ENCODE results near the gene DHX29. TPM values are rescaled to one million over a fixed set of nuclear protein-coding genes. Genes with fewer than 3 reads are reported as not detected.

Gene DHX29
- total RNA-seq, 1 experiment from 2014 or later: 27.6 TPM

GRCh38 chr5:55236800-55237199 lies 70.7 kb downstream of the DHX29 start:
- POLR2A ChIA-PET: no interaction called here
- Mint-ChIP-seq H3K4me3 (ENCODE audit: unreplicated experiment) (no peak overlapping the region), H3K4me1 (ENCODE audit: low read depth, unreplicated experiment) (no peaks in the 10 kb centered on the region), H3K27me3 (ENCODE audit: insufficient read depth, unreplicated experiment) (peaks cover 6% of the 10 kb centered on the region), H3K27ac (ENCODE audit: unreplicated experiment) (no peak overlapping the region), H3K9me3 (ENCODE audit: unreplicated experiment) (no peaks in the 10 kb centered on the region), H3K36me3 (ENCODE audit: insufficient read depth, unreplicated experiment) (peaks cover 7% of the 10 kb centered on the region)
- TF ChIP-seq, protein P1, sequence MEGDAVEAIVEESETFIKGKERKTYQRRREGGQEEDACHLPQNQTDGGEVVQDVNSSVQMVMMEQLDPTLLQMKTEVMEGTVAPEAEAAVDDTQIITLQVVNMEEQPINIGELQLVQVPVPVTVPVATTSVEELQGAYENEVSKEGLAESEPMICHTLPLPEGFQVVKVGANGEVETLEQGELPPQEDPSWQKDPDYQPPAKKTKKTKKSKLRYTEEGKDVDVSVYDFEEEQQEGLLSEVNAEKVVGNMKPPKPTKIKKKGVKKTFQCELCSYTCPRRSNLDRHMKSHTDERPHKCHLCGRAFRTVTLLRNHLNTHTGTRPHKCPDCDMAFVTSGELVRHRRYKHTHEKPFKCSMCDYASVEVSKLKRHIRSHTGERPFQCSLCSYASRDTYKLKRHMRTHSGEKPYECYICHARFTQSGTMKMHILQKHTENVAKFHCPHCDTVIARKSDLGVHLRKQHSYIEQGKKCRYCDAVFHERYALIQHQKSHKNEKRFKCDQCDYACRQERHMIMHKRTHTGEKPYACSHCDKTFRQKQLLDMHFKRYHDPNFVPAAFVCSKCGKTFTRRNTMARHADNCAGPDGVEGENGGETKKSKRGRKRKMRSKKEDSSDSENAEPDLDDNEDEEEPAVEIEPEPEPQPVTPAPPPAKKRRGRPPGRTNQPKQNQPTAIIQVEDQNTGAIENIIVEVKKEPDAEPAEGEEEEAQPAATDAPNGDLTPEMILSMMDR (IDR thresholded peaks at IDR 0.05; ENCODE audit: insufficient read depth in 1 of 2, low read depth in 1 of 2, low read length in 1 of 2, severe bottlenecking in 1 of 2, unreplicated experiment in 1 of 2): no peak
- DNase-seq: no peak
- Histone ChIP-seq H3K9me3 (no peaks in the 10 kb centered on the region), H3K27me3 (replicated peaks; ENCODE audit: control insufficient read depth, insufficient read depth, low read length) (peaks cover 2% of the 10 kb centered on the region; the same call in 1 of the 2 replicates), H3K4me1 (peaks cover 7% of the 10 kb centered on the region), H3K4me3 (ENCODE audit: low read depth, low read length) (no peak overlapping the region), H3K36me3 (ENCODE audit: control insufficient read depth, insufficient read depth, low read length) (no peaks in the 10 kb centered on the region)
- intact Hi-C loops (cut with micrococcal nuclease; ENCODE audit: unreplicated experiment): no loop called here
- CTCF ChIA-PET: no interaction called here
- no TSS peak for BruUV-seq (replicated peaks)

DNA sequence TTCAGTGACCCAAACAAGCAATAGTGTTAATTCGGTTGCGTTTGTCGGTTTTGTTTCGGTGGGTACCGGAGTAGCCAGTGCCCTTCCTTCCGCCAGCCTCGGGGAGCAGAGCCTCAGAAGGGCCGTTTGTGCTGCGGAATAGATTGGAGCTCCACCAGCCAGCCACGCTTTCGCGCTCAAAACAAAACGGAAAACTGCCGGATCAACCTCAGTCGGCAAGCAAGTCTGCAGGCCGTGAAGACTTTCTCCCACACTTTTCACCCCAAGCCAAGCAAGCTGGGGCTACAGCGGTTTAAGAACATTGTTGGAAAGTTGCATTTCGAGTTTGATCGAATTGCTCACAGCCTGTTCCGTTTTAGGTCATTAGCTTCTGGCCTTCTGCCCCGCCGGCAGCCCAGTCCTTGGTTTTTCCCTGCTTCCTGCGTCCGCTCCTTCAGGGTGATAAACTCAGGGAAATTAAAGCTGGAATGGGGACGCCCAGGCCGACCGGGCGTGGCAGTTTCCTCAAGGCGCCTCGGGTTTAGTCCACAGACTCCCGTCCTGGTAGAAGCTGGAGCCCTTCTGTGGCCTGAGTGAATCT lies 73.3 kb downstream of the DHX29 start:
- Histone ChIP-seq H3K4me1 (peaks cover 7% of the 10 kb centered on the region), H3K36me3 (ENCODE audit: control insufficient read depth, insufficient read depth, low read length) (no peaks in the 10 kb centered on the region), H3K27me3 (replicated peaks; ENCODE audit: control insufficient read depth, insufficient read depth, low read length) (peaks cover 4% of the 10 kb centered on the region), H3K9me3 (no peaks in the 10 kb centered on the region), H3K4me3 (ENCODE audit: low read depth, low read length) (peak overlapping the region; percentile 57)
- peak; percentile 26 to 44 for DNase-seq
- no peaks in the 10 kb centered on the region for H3K9me3 Mint-ChIP-seq (ENCODE audit: unreplicated experiment)
- no peaks in the 10 kb centered on the region for H3K4me1 Mint-ChIP-seq (ENCODE audit: low read depth, unreplicated experiment)
- H3K27ac Mint-ChIP-seq (ENCODE audit: unreplicated experiment): peak overlapping the region; percentile 39
- peaks cover 3% of the 10 kb centered on the region for H3K27me3 Mint-ChIP-seq (ENCODE audit: insufficient read depth, unreplicated experiment)
- no TSS peak for BruUV-seq (replicated peaks)
- peaks cover 7% of the 10 kb centered on the region for H3K36me3 Mint-ChIP-seq (ENCODE audit: insufficient read depth, unreplicated experiment)
- intact Hi-C loops (cut with micrococcal nuclease; ENCODE audit: unreplicated experiment): loop anchor here (5.0 kb wide), 1 partner anchor 38 kb away; no protein-coding TSS in a partner anchor
- POLR2A ChIA-PET: interaction anchor here (0.6 to 1.3 kb wide), 2 partner anchors 12 to 73 kb away, joined by 3 to 13 read pairs; partner anchors contain the start of genes DHX29 and MTREX
- peak overlapping the region; percentile 90 for H3K4me3 Mint-ChIP-seq (ENCODE audit: unreplicated experiment)
- TF ChIP-seq, protein P1 (IDR thresholded peaks at IDR 0.05; ENCODE audit: insufficient read depth in 1 of 2, low read depth in 1 of 2, low read length in 1 of 2, severe bottlenecking in 1 of 2, unreplicated experiment in 1 of 2): no peak
- CTCF ChIA-PET: interaction anchor here (0.6 to 1.4 kb wide), 3 partner anchors 58 to 74 kb away, joined by 3 to 6 read pairs (median 4); partner anchors contain the start of genes CDC20B and GPX8

DNA sequence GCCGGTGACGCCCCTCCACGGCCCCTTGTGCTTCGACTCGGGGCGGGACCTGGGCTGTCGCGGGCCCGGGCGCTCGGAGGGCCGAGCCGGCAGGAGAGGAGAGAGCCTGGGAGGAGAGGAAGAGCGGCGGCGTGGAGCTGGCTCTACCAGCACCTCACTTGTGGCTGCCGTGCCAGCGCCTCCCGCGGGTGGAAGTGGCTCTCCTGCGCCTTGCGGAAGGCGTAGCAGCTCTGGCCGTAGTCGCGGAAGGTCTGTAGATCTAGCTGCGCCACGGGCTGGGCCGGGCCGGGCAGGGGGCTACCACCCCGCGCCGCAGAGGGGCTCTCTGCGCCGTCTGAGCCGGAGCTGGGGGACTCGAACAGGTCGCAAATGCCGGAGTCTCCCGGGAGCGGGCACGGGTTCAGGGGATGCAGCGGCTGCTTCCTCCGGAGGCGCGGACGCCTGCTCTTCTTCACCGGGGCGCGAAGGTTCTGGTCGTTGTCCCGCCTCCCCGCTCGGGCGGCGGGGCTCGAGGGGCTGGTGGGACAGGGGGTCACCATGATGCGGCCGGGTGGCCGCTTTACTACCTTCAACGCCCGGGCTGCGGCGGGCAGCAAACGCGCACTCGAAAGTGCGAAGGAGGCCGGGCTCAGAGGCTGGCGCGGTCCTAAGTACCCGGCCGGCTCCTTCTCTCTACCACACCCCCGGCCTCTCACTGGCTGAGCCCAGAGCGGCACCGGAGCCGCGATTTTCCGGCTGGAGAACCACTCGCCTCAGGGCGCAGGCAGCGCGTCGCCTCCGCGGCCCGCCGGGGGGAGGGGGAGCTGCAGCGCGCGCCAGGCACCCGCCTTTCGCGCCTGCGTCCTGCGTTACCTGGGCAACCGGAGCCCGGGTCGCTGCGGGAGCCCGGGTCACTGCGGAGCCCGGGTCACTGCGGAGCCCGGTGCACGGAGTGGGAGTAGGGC lies 74.2 kb downstream of the DHX29 start, which contains the start of gene CCNO:
Gene CCNO (minus strand): TSS at position 624 of the 944 bp plus-strand sequence. CDS start 85 bp downstream, at position 539.
- TF ChIP-seq, protein P1 (IDR thresholded peaks at IDR 0.05; ENCODE audit: insufficient read depth in 1 of 2, low read depth in 1 of 2, low read length in 1 of 2, severe bottlenecking in 1 of 2, unreplicated experiment in 1 of 2): peak in 1 of 2 experiments; percentile 1
- Mint-ChIP-seq H3K27me3 (ENCODE audit: insufficient read depth, unreplicated experiment) (no peaks in the 10 kb centered on the region), H3K36me3 (ENCODE audit: insufficient read depth, unreplicated experiment) (peaks cover 7% of the 10 kb centered on the region), H3K4me3 (ENCODE audit: unreplicated experiment) (peak within 1 kb of the TSS; percentile 90), H3K27ac (ENCODE audit: unreplicated experiment) (peak within 1 kb of the TSS; percentile 53), H3K4me1 (ENCODE audit: low read depth, unreplicated experiment) (peaks cover 3% of the 10 kb centered on the region), H3K9me3 (ENCODE audit: unreplicated experiment) (no peaks in the 10 kb centered on the region)
- Histone ChIP-seq H3K9me3 (no peaks in the 10 kb centered on the region), H3K4me3 (ENCODE audit: low read depth, low read length) (peak within 1 kb of the TSS; percentile 57), H3K27me3 (replicated peaks; ENCODE audit: control insufficient read depth, insufficient read depth, low read length) (peaks cover 4% of the 10 kb centered on the region), H3K4me1 (peaks cover 7% of the 10 kb centered on the region), H3K36me3 (ENCODE audit: control insufficient read depth, insufficient read depth, low read length) (no peaks in the 10 kb centered on the region)
- DNase-seq: peak; percentile 84 to 85
- no TSS peak for BruUV-seq (replicated peaks)
- intact Hi-C loops (cut with micrococcal nuclease; ENCODE audit: unreplicated experiment): loop anchor here (1.0 to 5.0 kb wide), 2 partner anchors 39 to 61 kb away; no protein-coding TSS in a partner anchor
- POLR2A ChIA-PET: interaction anchor here (0.6 to 1.3 kb wide), 2 partner anchors 74 to 1284 kb away, joined by 4 to 13 read pairs; partner anchors contain the start of genes DHX29 and MTREX
- CTCF ChIA-PET: interaction anchor here (0.6 to 1.4 kb wide), 7 partner anchors 46 to 195 kb away, joined by 3 to 6 read pairs (median 3); partner anchors contain the start of genes CDC20B and GPX8
